ENCODE measurements around the gene AHCY.

Gene AHCY

DNA sequence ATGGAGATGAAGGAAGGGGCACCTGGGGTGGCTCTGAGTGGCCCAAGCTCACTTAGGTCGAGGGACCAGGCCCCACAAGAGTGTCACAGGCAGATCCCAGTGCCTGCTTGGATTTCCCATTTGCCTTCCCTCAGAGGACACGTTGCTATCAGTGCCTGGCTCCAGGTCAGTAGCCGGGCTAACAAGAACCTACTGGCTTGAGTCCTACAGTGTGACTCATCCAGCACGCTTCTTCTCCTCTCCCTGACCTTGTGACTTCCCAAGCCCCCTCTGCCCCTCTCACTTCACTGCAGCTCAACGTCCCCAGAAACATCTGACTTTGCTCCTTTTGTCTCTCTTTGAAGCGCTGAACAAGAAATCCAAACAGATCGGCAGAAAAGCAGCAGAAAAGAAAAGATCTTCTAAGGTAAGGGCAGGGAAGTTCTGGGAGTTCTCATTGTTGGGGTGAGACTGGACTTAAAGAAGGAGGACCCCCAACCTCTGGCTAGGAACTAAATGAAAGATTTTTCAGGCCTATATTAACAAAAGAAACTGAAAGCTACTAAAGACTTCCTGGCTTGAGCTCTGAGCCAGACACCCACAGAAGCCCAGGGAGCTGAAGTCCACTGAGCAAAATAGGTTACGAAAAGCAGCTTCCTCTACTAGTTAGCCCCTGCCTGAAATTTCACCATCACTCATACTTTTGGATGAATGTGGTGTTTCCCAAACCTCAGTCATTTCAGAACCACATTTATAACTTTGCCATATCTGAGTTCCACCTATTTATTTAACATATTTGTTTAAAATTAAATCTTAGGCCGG, 40.5 kb downstream of the AHCY start:
- no peak for TF ChIP-seq FOXP2 (optimal IDR thresholded peaks at IDR 0.05; ENCODE audit: borderline replicate concordance, extremely low read depth, extremely low read length, insufficient read depth)
- no peak for TF ChIP-seq SIN3A (IDR thresholded peaks at IDR 0.05; ENCODE audit: borderline replicate concordance, insufficient read depth, low read length)
- TF ChIP-seq, protein P1, sequence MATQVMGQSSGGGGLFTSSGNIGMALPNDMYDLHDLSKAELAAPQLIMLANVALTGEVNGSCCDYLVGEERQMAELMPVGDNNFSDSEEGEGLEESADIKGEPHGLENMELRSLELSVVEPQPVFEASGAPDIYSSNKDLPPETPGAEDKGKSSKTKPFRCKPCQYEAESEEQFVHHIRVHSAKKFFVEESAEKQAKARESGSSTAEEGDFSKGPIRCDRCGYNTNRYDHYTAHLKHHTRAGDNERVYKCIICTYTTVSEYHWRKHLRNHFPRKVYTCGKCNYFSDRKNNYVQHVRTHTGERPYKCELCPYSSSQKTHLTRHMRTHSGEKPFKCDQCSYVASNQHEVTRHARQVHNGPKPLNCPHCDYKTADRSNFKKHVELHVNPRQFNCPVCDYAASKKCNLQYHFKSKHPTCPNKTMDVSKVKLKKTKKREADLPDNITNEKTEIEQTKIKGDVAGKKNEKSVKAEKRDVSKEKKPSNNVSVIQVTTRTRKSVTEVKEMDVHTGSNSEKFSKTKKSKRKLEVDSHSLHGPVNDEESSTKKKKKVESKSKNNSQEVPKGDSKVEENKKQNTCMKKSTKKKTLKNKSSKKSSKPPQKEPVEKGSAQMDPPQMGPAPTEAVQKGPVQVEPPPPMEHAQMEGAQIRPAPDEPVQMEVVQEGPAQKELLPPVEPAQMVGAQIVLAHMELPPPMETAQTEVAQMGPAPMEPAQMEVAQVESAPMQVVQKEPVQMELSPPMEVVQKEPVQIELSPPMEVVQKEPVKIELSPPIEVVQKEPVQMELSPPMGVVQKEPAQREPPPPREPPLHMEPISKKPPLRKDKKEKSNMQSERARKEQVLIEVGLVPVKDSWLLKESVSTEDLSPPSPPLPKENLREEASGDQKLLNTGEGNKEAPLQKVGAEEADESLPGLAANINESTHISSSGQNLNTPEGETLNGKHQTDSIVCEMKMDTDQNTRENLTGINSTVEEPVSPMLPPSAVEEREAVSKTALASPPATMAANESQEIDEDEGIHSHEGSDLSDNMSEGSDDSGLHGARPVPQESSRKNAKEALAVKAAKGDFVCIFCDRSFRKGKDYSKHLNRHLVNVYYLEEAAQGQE (IDR thresholded peaks at IDR 0.05; ENCODE audit: insufficient read depth in 1 of 2, low read depth in 2 of 2, low read length in 2 of 2) = no peak
- no peak for TF ChIP-seq POLR2AphosphoS5 (IDR thresholded peaks at IDR 0.05; ENCODE audit: low read depth, low read length)
- no peak for TF ChIP-seq TAF1 (IDR thresholded peaks at IDR 0.05; ENCODE audit: borderline replicate concordance, insufficient read depth, low read length)

DNA sequence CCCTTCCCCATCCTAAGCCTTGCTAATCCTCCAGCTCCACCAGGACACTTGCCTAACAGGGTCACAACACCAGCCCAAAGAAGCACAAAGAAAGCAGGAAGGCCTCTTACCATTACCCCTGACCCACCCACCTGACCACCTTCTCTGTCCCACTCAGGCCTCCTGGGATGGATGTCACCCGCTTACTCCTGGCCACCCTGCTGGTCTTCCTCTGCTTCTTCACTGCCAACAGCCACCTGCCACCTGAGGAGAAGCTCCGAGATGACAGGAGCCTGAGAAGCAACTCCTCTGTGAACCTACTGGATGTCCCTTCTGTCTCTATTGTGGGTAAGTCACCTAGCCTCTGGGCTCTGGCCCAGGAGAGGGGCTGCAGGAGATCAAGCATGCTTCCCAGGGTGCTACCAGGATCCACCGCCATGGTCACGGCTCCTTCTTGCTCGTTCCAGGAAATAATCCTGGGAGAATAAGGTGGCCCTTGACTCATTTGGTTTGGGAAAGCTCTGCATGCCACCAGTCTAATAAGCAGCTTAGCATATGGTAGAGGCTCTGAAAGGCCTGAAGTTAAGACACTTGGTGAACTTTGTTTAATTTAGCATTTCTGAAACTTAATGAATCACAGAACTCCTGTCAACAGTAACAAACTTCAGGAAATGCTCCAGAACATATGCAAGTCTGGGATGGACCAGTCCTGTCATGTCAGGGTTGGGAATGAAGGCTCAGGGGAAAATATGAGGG, 42.8 kb downstream of the AHCY start:
- TF ChIP-seq TAF1 (IDR thresholded peaks at IDR 0.05; ENCODE audit: borderline replicate concordance, insufficient read depth, low read length) (no peak), POLR2AphosphoS5 (IDR thresholded peaks at IDR 0.05; ENCODE audit: low read depth, low read length) (no peak), SIN3A (IDR thresholded peaks at IDR 0.05; ENCODE audit: borderline replicate concordance, insufficient read depth, low read length) (no peak)

DNA sequence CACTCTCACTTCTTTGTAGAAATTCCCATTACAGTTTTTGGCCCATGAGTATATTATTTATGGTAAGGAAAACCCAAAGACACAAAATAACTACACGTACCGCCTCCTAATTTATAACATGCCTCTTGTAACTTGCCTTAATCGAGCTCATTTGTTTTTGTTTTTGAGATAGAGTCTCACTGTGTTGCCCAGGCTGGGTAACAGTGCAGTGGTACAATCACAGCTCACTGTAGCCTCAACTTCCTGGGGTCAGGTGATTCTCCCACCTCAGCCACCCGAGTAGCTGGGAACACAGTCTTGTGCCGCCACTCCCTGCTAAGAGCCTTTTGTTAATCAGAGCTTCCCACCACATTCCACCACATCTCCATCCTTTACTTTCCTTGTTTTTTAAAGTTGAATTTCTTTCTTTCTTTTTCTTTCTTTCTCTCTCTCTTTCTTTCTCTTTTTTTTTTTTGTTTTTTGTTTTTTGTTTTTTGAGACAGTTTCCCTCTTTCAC, 46.5 kb downstream of the AHCY start:
- TF ChIP-seq FOXP2 (optimal IDR thresholded peaks at IDR 0.05; ENCODE audit: borderline replicate concordance, extremely low read depth, extremely low read length, insufficient read depth) = no peak
- TF ChIP-seq, protein P1 (IDR thresholded peaks at IDR 0.05; ENCODE audit: insufficient read depth in 1 of 2, low read depth in 2 of 2, low read length in 2 of 2) = no peak
- no peak for TF ChIP-seq TAF1 (IDR thresholded peaks at IDR 0.05; ENCODE audit: borderline replicate concordance, insufficient read depth, low read length)
- TF ChIP-seq POLR2AphosphoS5 (IDR thresholded peaks at IDR 0.05; ENCODE audit: low read depth, low read length) = no peak
- no peak for TF ChIP-seq SIN3A (IDR thresholded peaks at IDR 0.05; ENCODE audit: borderline replicate concordance, insufficient read depth, low read length)

DNA sequence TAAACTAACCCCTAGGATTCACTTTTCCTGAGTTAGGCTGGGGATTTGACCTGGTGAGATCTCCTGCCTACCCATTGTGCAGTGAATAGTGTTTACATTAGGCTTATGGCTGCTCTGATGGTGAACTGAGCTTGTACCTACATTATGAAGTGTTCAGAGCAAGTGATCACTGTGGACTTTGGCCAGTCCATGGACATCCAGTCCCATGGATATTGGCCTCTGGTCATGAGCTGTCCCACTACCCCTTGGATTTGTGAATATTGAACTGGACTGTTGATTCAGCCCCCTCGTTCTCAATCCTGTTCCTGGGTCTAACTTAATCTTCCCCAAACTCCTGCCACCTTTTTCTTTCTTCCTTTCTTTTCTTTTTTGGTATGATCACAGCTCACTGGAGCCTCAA, 48.2 kb downstream of the AHCY start:
- TF ChIP-seq TAF1 (IDR thresholded peaks at IDR 0.05; ENCODE audit: borderline replicate concordance, insufficient read depth, low read length) = no peak
- no peak for TF ChIP-seq SIN3A (IDR thresholded peaks at IDR 0.05; ENCODE audit: borderline replicate concordance, insufficient read depth, low read length)
- no peak for TF ChIP-seq POLR2AphosphoS5 (IDR thresholded peaks at IDR 0.05; ENCODE audit: low read depth, low read length)
- TF ChIP-seq, protein P1 (IDR thresholded peaks at IDR 0.05; ENCODE audit: insufficient read depth in 1 of 2, low read depth in 2 of 2, low read length in 2 of 2) = no peak
- TF ChIP-seq FOXP2 (optimal IDR thresholded peaks at IDR 0.05; ENCODE audit: borderline replicate concordance, extremely low read depth, extremely low read length, insufficient read depth) = no peak

DNA sequence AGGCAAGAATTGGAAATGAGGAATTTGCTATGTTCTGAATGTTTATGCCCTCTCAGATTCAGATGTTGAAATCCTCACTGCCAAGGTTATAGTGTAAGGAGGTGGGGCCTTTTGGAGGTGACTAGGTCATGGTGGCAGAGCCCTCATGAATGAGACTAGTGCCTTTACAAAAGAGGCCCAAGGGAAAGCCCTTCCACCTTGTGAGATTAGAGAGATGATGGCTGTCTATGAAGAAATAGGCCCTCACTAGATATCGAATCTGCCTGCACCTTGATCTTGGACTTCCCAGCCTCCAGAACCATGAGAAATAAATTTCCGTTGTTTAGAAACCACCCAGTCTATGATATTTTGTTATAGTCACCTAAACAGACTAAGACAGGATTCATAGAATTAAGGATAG, 51.5 kb downstream of the AHCY start:
- TF ChIP-seq FOXP2 (optimal IDR thresholded peaks at IDR 0.05; ENCODE audit: borderline replicate concordance, extremely low read depth, extremely low read length, insufficient read depth) (no peak), POLR2AphosphoS5 (IDR thresholded peaks at IDR 0.05; ENCODE audit: low read depth, low read length) (no peak), SIN3A (IDR thresholded peaks at IDR 0.05; ENCODE audit: borderline replicate concordance, insufficient read depth, low read length) (no peak), TAF1 (IDR thresholded peaks at IDR 0.05; ENCODE audit: borderline replicate concordance, insufficient read depth, low read length) (no peak)
- TF ChIP-seq, protein P1 (IDR thresholded peaks at IDR 0.05; ENCODE audit: insufficient read depth in 1 of 2, low read depth in 2 of 2, low read length in 2 of 2) = no peak
